KMS-11 (cell line): ENCODE data around the gene LYST.

ENCODE experiments used
- H2AFZ ChIP-seq: fragments of 200-600 bp; sonication (generic); 2 replicates; pipeline ENCODE4 v1.6.1; 2016; ENCODE audit warnings: antibody characterized with exemption, mixed run types, low read depth
- H3K27ac ChIP-seq: fragments of 200-600 bp; sonication (generic); 2 replicates; pipeline ENCODE4 v1.6.1; 2016; ENCODE audit warnings: mild to moderate bottlenecking, mixed run types
- H3K27me3 ChIP-seq: fragments of 200-600 bp; sonication (generic); 2 replicates; pipeline ENCODE4 v1.6.1; 2017; ENCODE audit warnings: mild to moderate bottlenecking, low read depth, mixed run types, moderate library complexity; ENCODE audit not compliant: insufficient read depth
- H3K36me3 ChIP-seq: fragments of 200-600 bp; sonication (generic); 2 replicates; pipeline ENCODE4 v1.6.1; 2017; ENCODE audit warnings: mild to moderate bottlenecking, mixed run types; ENCODE audit not compliant: insufficient read depth
- H3K4me1 ChIP-seq: fragments of 200-600 bp; sonication (generic); 2 replicates; pipeline ENCODE4 v1.6.1; 2016; ENCODE audit warnings: mild to moderate bottlenecking, low read depth, mixed run types; ENCODE audit not compliant: poor library complexity, severe bottlenecking
- H3K4me2 ChIP-seq: fragments of 200-600 bp; sonication (generic); 2 replicates; pipeline ENCODE4 v1.7.0; 2016; ENCODE audit warnings: mild to moderate bottlenecking, mixed run types
- H3K4me3 ChIP-seq: fragments of 200-600 bp; sonication (generic); IDR thresholded peaks from 2 replicates; pipeline ENCODE4 v1.6.1; 2017; ENCODE audit warnings: low read depth, low read length, mixed read lengths; ENCODE audit not compliant: insufficient read depth
- H3K79me2 ChIP-seq: fragments of 200-600 bp; sonication (generic); 2 replicates; pipeline ENCODE4 v1.6.1; 2016; ENCODE audit warnings: low read depth, mixed run types; ENCODE audit not compliant: insufficient read depth
- H3K9ac ChIP-seq: fragments of 200-600 bp; sonication (generic); 2 replicates; pipeline ENCODE4 v1.6.1; 2016; ENCODE audit warnings: mild to moderate bottlenecking, mixed run types
- H4K20me1 ChIP-seq: fragments of 200-600 bp; sonication (generic); 2 replicates; pipeline ENCODE4 v1.6.1; 2016; ENCODE audit warnings: mild to moderate bottlenecking, mixed run types; ENCODE audit not compliant: insufficient read depth
- TF ChIP-seq, protein P1 (sequence below): fragments of 200-600 bp; sonication (generic); conservative IDR thresholded peaks from 2 replicates; pipeline ENCODE4 v1.6.1; 2017; ENCODE audit warnings: low read depth, mild to moderate bottlenecking, antibody characterized with exemption, low read length, moderate library complexity, mixed read lengths

Gene LYST

DNA sequence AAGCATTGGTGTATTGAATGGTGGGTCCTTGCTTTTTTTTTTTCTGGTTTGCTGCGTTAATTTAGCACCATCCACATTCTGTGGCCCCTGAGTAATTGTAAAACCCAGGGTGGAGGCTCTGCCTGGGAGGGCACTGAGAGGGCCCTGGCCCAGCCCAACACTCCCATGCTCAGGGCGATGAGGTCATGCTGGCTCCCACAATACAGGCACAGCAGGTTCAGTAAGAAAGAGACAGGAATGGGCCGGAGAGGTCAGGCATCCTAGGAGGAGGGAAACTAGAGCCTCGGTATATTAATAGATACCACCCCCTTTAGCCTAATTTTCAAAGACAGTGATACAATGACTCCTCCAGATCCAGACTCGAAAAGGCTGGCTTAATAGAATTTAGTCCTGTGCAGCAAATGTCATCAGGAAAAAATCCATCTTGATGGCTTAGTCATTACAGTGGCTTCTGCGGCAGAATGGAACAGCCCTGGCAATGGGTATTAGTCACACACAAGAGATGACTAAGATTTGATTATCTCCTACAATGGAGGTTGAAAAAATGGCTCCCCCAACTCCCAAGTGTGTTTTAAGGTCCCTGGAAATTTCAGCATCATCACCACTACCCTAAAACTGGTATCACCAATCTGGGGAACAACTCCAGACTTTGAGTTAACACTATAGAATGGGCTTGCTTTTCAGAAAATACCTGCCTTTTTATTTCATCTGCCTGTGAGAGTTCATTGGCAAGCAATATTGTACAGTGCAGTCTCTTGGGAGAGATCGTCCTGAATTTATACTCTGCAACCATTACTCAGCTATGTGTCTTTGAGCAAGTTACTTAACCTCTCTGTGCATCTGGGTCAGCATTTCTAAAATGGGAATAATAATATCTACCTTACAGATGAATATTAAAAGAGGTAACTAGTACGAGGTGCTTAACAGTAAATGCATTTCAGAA is 43.9 kb upstream of the LYST start:
- H3K79me2 ChIP-seq, result no peaks in the 10 kb centered on the region
- H3K4me3 ChIP-seq, result no peak overlapping the region
- H3K27me3 ChIP-seq, result no peaks in the 10 kb centered on the region
- H2AFZ ChIP-seq, result no peak overlapping the region
- H3K27ac ChIP-seq, result no peak overlapping the region
- no peaks in the 10 kb centered on the region for H3K4me1 ChIP-seq
- no peak overlapping the region for H3K9ac ChIP-seq
- TF ChIP-seq, protein P1, sequence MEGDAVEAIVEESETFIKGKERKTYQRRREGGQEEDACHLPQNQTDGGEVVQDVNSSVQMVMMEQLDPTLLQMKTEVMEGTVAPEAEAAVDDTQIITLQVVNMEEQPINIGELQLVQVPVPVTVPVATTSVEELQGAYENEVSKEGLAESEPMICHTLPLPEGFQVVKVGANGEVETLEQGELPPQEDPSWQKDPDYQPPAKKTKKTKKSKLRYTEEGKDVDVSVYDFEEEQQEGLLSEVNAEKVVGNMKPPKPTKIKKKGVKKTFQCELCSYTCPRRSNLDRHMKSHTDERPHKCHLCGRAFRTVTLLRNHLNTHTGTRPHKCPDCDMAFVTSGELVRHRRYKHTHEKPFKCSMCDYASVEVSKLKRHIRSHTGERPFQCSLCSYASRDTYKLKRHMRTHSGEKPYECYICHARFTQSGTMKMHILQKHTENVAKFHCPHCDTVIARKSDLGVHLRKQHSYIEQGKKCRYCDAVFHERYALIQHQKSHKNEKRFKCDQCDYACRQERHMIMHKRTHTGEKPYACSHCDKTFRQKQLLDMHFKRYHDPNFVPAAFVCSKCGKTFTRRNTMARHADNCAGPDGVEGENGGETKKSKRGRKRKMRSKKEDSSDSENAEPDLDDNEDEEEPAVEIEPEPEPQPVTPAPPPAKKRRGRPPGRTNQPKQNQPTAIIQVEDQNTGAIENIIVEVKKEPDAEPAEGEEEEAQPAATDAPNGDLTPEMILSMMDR, result no peak
- H3K36me3 ChIP-seq, result no peaks in the 10 kb centered on the region
- H3K4me2 ChIP-seq, result no peak overlapping the region
- H4K20me1 ChIP-seq, result no peaks in the 10 kb centered on the region

DNA sequence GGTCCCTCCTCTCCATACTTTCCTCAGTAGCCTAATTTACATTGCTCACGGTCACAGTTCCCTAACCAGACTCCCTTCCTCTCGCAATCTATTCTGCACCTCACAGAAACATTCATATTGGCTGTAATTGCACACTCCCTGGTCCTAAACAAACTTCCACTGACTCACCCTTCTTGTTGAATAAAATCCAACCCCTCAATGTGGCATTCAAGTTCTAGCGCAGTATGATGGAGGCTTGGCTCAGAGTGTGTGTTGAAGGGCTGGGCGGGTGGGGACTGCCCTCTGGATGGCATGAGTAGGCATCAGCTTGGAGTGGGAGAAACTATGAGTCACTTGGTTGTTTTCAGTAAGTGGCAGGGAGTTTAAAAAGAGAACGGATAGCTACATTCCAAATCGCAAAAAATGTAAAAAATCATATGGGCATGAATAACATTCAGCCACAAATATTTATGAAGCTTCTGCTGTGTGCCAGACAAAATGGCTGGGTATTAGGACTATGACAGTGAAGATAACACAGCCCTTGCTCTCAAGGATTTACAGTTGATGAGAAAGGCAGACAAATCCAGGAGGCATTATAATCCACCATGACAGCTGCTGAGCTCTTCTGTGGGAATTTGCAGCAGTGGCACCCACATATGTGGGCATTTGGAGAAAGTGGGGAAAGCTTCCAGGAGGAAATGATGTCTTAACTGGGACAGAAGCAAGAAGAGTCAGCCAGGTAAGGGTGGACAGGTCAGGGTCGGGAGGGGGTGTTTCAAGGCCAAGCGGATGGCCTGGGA is 42.2 kb upstream of the LYST start:
- Histone ChIP-seq H3K27me3 (no peaks in the 10 kb centered on the region), H3K9ac (no peak overlapping the region), H4K20me1 (no peaks in the 10 kb centered on the region), H3K4me1 (no peaks in the 10 kb centered on the region), H3K36me3 (no peaks in the 10 kb centered on the region), H3K4me2 (no peak overlapping the region), H3K79me2 (no peaks in the 10 kb centered on the region), H3K27ac (no peak overlapping the region), H3K4me3 (no peak overlapping the region), H2AFZ (no peak overlapping the region)
- TF ChIP-seq, protein P1, result no peak

DNA sequence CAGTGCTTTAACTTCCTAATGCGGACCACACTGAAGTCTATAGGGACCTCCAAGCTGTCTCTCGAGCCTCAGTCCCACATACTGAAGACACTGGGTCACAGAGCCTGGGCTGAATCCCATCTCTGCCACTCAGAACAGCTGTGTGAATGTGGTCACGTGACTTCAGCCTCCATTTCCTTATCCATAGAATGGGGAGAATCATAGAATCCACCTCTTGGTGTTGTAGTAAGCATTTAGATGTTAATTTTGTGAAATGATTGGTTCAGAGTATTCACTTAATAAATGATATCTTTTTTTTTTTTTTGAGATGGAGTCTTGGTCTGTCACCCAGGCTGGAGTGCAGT is 41.2 kb upstream of the LYST start:
- Histone ChIP-seq H3K27ac (no peak overlapping the region), H3K4me1 (no peaks in the 10 kb centered on the region), H3K79me2 (no peaks in the 10 kb centered on the region), H3K9ac (no peak overlapping the region), H2AFZ (no peak overlapping the region), H4K20me1 (no peaks in the 10 kb centered on the region), H3K27me3 (no peaks in the 10 kb centered on the region), H3K4me2 (no peak overlapping the region), H3K36me3 (no peaks in the 10 kb centered on the region), H3K4me3 (no peak overlapping the region)
- TF ChIP-seq, protein P1, result no peak

DNA sequence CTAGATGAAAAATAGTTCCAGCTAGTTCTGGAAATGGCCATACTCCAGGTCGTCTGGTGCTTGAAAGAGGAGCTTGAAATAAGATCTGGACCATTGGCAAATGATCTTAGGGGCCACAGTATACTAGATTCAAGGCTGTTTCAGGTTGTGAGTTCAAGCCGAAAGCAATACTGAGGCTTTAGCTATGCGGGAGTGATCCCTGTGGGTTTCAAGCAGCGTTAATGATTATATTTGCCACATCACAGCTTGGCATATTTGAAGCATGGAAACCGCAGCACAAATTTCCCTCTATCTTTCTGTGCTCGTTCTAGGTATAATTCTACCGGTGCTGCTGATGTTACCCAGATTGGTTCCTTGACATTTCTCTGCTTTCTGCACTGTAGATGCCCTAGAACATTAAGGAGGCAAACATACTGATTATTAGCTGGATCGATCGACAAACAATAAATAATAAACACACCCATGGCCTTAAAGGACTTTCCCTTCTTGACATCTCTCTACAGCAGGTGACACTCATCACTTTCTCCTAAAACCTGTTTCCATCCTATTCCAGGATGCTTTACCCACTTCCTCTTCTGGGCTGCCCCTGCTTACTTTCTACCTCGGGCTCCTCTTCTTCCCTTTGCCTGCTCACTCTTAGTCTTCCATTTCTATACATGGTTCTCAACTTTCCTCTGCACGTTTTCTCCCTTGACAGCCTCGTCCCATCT is 40.6 kb upstream of the LYST start:
- Histone ChIP-seq H3K79me2 (no peaks in the 10 kb centered on the region), H4K20me1 (no peaks in the 10 kb centered on the region), H3K27me3 (no peaks in the 10 kb centered on the region), H3K27ac (no peak overlapping the region), H3K4me1 (no peaks in the 10 kb centered on the region), H3K9ac (no peak overlapping the region), H2AFZ (no peak overlapping the region), H3K4me2 (no peak overlapping the region), H3K36me3 (no peaks in the 10 kb centered on the region), H3K4me3 (no peak overlapping the region)
- TF ChIP-seq, protein P1, result no peak
